ENCODE results near the gene ACAP1.
"Not testable (repeated sequence)": the region's sequence is repeated elsewhere in the genome, so short reads cannot be mapped to it uniquely, and the experiment has no call there.

The ACAP1 gene

DNA sequence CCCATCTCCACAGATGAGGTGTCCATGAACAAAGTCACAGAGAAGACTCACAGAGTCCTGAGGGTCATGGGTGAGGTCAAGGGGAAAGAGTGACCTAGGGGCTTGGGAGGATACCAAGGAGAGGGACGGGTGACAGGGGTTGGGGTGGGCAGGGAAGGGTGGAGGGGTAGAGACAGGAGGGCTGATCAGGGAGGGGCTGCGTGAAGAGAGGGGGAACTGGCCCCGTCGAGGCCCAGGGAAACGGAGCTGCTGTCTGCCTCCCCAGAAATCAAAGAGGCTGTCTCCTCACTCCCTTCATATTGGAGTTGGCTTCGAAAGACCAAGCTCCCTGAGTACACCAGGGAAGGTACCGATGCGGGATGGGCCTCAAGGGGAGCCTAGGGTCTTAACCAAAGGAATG lies 19.2 kb downstream of the ACAP1 start:
- DNase-seq, result no peak

- DNase-seq, result peak; percentile 84
Observed at GRCh38 chr17:7356072-7356549, 19.8 kb downstream of the ACAP1 start.

DNA sequence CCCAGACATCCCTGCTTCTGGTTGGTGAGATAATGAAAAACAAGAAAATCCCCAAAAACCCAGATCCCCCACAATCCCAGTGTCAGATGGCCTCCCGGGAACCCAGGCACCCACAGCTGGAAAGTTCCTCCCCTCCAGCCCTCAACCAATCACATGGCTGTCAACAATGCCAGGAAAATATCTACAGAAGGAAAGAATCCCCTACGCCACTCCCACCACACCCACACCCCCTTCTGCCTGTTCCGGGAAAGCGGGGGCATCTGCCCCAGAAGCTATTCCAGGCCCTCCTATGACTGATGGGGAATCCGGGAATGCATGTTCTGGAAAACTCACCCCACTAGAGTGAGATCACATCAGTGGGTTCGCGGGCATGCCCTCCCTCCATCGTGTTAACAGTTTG lies 20.4 kb downstream of the ACAP1 start:
- no peak for DNase-seq

GRCh38 chr17:7357381-7357780 lies 21.1 kb downstream of the ACAP1 start:
- DNase-seq, result no peak

GRCh38 chr17:7361906-7362305 lies 25.6 kb downstream of the ACAP1 start:
- no peak for DNase-seq

DNA sequence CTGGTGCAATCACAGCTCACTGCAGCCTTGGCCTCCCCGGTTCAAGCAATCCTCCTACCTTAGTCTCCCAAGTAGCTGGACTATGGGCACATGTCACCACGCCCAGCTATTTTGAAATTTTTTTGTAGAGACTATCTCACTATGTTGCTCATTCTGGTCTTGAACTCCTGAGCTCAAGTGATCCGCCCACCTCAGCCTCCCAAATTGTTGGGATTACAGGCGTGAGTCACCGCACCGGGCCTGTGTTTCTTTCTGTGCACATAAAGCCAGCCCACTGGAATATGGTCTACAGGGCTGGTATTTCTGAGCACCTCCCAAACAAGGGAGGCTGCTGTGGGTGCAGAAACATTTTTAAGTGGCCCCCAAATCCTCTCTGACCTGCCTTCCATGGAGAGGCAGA lies 27.0 kb downstream of the ACAP1 start:
- no peak for DNase-seq

GRCh38 chr17:7365963-7366362 lies 29.6 kb downstream of the ACAP1 start:
- not testable (repeated sequence) for DNase-seq

DNA sequence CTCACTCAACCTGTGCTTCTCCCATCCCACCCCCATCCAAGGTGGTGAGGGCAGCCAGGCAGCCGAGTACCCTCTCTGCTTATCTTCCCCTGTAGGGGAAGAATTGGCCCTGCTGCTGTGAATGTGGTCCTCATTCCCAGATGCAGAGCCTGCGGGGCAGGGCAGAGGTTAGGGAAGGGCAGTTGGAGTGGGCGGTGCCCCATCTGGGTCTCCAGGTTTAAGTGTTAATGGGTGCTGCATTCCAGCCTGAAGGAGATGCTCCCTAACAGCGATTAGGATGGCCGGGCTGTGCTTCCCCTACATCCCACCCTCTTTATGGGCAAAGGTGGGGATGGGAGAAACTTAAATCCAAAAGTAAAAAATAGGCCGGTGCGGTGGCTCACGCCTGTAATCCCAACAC lies 30.8 kb downstream of the ACAP1 start:
- DNase-seq, result no peak

DNA sequence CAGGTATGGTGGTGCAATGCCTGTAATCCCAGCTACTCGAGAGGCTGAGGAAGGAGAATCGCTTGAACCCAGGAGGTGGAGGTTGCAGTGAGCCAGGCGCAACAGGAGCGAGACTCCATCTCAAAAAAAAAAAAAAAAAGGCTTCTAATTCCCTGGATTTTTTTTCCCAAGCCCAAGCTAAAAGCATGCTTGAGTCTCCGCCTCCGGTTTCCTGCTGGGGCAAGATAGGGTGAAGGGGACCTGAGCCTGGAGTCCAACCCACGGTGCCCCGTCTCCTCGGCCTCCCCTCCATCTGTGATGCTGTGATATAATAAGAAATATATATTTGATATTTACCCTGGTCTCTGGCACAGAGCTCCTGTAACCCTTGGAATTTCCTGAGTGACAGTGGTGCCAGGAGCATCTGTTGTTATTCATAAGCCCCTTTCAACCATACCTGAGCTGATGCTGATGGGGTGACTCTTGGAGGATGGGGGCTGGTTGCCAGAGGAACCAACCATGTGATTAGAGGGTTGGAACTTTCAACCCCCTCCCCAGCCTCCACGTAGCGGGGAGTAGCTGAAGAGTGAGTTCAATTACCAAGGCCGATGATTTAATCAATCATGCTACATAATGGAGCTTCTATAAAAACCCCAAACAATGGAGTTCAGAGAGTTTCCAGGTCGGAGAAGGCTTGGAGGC lies 31.7 kb downstream of the ACAP1 start:
- DNase-seq, result no peak

DNA sequence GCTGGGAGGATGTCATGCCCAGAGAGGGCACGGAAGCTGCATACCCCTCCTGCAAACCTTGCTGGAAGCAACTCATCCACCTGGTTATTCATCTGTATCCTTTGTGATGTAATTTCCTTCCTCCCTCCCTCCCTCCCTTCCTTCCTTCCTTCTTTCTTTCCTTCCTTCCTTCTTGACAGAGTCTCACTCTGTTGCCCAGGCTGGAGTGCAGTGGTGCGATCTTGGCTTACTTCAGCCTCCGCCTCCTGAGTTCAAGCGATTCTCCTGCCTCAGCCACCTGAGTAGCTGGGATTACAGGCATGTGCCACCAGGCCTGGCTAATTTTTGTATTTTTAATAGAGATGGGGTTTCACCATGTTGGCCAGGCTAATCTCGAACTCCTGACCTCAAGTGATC lies 32.3 kb downstream of the ACAP1 start:
- DNase-seq, result not testable (repeated sequence)

DNA sequence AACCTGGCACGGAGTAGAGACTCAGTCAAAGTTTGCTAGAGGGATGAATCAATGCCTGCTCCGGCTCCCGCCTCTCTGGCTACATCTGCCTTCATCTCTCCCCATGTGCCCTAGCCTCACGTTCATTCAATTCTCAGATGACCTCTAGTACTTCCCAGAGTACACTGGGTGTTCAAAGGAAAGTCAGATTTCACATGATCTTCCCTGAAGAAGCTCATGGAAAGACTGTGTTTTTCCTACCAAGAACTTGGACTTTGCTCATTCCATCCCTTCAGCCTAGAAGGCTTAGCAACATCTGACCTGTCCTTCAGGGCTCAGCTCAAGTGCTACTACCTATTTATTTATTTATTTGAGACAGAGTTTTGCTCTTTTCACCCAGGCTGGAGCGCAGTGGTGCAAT lies 33.5 kb downstream of the ACAP1 start:
- DNase-seq, result no peak

DNA sequence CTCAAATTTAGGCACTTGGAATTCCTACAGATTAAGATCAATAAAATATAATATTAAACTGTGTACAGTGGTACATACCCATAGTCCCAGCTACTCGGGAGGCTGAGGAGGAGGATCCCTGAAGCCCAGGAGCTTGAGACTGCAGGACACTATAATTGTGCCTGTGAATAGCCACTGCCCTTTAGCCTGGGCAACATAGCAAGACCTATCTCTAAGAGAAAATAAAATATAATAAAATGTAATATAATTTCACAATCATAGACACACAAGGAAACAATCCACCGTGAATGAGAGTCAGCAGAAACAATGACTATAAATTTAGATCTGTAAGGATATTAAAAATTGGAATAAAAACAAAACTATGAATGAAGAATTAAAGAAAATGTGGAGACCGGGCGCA lies 34.5 kb downstream of the ACAP1 start:
- no peak for DNase-seq

DNA sequence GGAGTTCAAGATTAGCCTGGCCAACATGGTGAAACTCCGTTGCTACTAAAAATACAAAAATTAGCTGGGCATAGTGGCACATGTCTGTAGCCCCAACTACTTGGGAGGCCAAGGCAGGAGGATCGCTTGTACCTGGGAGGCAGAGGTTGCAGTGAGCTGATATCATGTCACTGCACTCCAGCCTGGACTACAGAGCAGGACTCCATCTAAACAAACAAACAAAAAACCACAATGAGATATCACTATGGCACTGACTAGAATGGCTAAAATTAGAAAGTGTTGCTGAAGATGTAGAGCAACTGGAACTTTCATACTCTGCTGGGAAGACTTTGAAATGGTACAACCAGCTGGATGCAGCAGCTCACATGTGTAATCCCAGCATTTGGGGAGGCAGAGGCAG lies 38.0 kb downstream of the ACAP1 start:
- no peak for DNase-seq

- DNase-seq, result no peak
Observed at GRCh38 chr17:7379134-7379533, 42.8 kb downstream of the ACAP1 start.

DNA sequence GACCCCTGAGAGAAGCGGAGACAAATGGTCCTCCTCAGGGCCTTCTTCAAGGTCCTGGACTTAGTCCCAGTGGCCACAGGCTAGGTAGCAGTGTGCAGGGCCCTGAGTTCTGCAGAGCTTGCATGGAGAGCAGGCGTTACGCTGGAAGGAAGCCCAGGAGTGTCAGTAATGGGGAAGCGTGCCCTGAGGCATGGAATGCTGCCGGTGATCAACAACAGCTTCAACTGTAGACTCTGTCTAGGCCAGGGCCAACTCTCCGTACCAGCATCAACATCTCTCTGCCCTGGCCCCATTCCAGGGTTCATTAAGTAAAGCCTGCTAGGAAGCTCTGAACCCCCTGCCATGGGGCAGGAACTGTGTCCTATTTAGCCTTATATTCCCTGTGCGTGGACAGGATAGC lies 44.0 kb downstream of the ACAP1 start:
- DNase-seq, result no peak

DNA sequence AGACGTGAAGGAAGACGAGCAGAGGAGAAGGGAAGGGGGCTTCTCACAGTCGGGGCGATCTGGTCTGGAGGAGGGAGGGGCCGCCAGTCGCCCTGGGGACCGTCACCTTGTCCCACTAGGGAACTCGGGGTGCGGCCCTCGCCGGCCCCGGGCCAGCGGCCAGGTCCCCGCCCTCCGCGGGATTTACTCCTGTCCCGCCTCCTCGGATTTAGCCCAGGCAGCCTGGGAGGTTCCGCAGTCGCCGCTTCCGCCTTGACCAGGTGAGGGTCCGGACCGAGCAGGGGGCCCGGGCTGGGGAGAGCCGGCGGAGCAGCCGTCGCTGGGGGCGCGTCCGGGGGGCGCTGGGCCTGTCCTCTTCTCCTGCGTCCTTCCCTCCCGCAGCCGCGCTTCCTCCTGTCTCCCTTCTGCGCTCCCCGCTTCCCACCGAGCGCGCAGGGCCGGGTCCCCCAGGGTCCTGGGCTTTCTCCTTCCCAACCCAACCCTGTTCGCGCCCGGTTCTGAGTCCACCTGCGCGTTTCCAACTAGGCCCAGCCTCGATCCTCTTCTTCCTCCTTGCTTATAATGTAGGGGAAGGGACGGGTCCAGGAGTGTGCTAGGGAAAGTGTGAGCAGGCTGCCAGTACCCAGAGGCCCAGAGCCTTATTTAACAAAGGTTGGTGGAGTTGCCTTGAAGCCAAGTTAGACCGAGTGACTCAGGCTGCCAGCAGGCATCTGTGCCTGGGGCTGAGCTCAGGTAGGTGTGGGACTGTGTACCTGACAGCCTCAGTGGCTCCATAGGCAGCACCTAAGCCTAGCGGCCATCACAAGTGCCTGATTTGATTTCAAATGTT lies 44.7 kb downstream of the ACAP1 start, which contains the start of gene TNK1:
Gene TNK1 (plus strand): TSS at position 235 of the 829 bp plus-strand sequence. CDS start 1,838 bp downstream, outside the sequence.
- no peak for DNase-seq

DNA sequence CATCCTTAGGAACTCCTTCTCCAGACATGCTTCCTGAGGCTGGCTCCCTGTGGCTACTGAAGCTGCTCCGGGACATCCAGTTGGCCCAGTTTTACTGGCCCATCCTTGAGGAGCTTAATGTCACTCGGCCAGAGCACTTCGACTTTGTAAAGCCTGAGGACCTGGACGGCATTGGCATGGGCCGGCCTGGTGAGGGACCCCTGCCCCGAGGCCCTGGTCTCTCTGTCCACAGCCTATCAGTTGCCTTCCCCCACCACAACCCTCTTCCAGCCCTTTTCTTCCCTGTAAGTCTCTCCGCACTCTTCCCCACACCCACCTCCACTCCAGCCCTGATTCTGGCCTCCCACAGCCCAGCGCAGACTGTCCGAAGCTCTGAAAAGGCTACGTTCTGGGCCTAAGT lies 46.6 kb downstream of the ACAP1 start:
- DNase-seq, result no peak

DNA sequence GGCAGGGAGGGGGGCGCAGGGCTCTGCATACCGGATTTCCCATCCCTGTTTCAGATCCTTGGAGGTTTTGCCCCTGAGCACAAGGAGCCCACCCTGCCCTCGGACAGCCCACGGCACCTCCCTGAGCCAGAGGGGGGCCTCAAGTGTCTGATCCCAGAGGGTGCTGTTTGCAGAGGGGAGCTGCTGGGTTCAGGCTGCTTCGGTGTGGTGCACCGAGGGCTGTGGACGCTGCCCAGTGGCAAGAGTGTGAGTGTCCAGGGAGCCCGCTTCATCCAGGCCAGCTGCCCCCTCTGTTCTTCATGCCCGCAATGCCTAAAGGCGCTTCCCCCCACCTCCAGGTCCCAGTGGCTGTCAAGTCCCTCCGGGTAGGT lies 47.0 kb downstream of the ACAP1 start:
- no peak for DNase-seq

DNA sequence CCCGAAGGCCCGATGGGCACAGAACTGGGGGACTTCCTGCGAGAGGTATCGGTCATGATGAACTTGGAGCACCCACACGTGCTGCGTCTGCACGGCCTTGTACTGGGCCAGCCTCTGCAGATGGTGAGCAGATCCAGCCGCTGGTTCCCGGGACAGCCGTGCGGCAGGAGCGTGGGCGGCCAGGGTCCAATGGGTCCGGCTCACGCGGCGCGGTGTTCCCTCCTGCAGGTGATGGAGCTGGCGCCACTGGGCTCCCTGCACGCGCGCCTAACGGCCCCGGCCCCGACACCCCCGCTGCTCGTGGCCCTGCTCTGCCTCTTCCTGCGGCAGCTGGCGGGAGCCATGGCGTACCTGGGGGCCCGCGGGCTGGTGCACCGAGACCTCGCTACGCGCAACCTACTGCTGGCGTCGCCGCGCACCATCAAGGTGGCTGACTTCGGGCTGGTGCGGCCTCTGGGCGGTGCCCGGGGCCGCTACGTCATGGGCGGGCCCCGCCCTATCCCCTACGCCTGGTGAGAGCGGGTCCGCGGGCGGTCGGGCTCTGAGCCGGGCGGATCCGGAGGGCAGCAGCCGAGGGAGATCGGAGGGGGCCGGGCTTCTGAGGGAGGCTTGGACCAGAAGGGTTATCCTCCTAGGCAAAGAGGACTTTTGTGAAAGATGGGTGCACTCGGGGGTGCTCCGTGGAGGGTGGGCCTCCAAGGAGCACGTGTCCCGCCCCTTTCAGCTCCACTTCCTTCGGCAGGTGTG lies 47.6 kb downstream of the ACAP1 start:
- DNase-seq, result peak; percentile 80

- no peak for DNase-seq
Observed at GRCh38 chr17:7384489-7385081, 48.3 kb downstream of the ACAP1 start.

DNA sequence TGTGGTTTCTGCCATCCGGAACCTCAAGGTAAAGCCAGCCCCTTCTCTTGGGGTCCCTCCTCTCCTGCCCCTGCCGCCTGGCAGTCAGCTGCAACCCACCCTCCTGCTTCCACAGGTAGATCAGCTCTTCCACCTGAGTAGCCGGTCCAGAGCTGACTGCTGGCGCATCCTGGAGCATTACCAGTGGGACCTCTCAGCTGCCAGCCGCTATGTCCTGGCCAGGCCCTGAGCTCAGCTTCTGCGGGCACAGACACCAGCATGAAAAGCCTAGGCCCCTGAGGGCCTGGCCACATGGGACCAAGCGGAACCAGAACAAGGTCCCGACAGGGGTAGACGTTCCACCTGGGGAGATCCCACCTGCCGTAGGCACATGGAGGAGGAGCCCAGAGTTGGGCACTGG lies 52.5 kb downstream of the ACAP1 start:
- DNase-seq, result no peak

DNA sequence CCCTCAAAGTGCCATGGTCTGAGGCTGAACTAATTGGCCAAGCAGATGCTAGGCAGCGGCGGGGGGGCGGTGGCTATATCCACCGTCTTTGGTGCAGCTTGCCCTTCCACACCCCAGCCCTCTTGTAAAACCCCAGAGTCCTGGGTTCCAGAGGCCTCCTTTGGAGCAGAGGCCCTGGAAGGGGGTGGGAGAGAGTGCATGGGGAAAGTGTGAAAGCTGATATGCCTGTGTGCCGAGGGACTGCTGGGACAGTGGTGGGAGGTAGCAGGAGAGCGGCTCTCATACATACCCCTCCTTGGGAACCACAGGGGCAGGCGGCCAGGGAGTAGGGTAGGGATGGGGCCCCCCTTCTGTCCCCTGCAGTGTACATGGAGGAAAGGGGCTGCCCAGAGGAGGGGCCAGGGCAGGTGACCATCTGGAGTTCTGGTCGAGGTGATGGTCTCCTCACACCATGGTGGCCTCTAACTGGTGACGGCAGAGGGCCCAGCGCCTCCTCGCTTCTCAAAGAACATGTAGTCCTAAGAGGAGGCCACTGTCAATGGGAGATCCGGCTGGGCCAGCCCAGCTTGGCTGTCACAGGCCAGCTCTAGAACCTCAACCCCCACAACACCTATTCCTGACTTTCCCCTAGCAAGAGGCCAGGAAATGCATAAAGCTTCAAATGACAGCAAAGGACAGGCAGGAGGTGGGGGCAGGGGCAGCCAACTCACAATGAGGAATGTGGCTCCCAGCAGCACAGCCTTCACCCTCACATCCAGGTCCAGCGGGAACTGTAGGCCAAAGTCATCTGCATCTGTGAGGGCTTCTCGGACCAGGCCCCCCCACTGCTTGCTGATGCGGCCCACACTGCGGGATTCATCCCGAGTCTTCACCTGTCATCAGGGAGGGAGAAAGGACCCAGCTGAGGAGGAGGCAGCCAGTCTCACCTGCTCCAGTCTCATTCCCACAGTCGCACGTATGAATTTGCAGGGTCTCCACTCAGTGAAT lies 53.9 kb downstream of the ACAP1 start:
- no peak for DNase-seq

Measured in activated CD8-positive, alpha-beta memory T cell treated with anti-CD3 and anti-CD28 coated beads, Interleukin-2, amount 50 U/mL, for 4 hours (primary cell).